Stomach (tissue), 9 donors: ENCODE data around the gene CYP2R1. TPM values are rescaled to one million over a fixed set of nuclear protein-coding genes. Genes with fewer than 3 reads are reported as not detected.

Experiments
- DNase-seq, 2 donors: peaks; one replicate each; pipeline versions ENCODE4 v3.0.0 to v3.0.0-alpha.2; 2013 to 2019
- H3K27ac ChIP-seq, 5 donors: fragments of 200-600 bp in 4 of 5; sonication (generic) in 4 of 5; one replicate each; pipeline ENCODE4 v1.5.1; 2013 to 2019; ENCODE audit warnings: mild to moderate bottlenecking in 1 of 5, moderate library complexity in 1 of 5
- H3K27me3 ChIP-seq, 3 donors: fragments of 200-600 bp; sonication (generic); one replicate each; pipeline ENCODE4 v1.5.1; 2017 to 2019; ENCODE audit warnings: mixed run types in 1 of 3
- H3K36me3 ChIP-seq, 4 donors: fragments of 200-600 bp; sonication (generic); 1 replicate in 3 of 4; 2 replicates in 1 of 4; pipeline ENCODE4 v1.5.1; 2016 to 2019
- H3K4me1 ChIP-seq, 4 donors: fragments of 200-600 bp; sonication (generic); one replicate each; pipeline ENCODE4 v1.5.1; 2016 to 2019
- H3K4me3 ChIP-seq, 4 donors: fragments of 200-600 bp; sonication (generic) in 3 of 4; one replicate each; pipeline ENCODE4 v1.5.1; 2016 to 2019; ENCODE audit warnings: mild to moderate bottlenecking in 1 of 4
- H3K9me3 ChIP-seq, 4 donors: fragments of 200-600 bp; sonication (generic); one replicate each; pipeline ENCODE4 v1.5.1; 2016 to 2019
- CTCF ChIP-seq, 7 experiments: fragments of 450-650 bp in 4 of 7; fragments of 200-600 bp in 3 of 7; sonication (generic) in 3 of 7; IDR thresholded peaks; one replicate each; pipeline ENCODE4 v1.5.1; 2016 to 2019; ENCODE audit warnings: antibody characterized with exemption in 7 of 7, control low read depth in 2 of 7, mild to moderate bottlenecking in 1 of 7
- EP300 ChIP-seq: sonication (generic); formaldehyde crosslinking; IDR thresholded peaks from one replicate; pipeline ENCODE4 v1.6.1; 2017; ENCODE audit warnings: antibody characterized with exemption
- POLR2A ChIP-seq, 4 donors: fragments of 450-650 bp; IDR thresholded peaks; one replicate each; pipeline ENCODE4 v1.6.1; 2016; ENCODE audit warnings: antibody characterized with exemption in 4 of 4, control low read depth in 2 of 4, mild to moderate bottlenecking in 1 of 4, moderate library complexity in 1 of 4
- POLR2AphosphoS5 ChIP-seq, 3 donors: sonication (generic); formaldehyde crosslinking; IDR thresholded peaks; one replicate each; pipeline ENCODE4 v1.6.1; 2016; ENCODE audit warnings: antibody characterized with exemption in 3 of 3
- WGBS, 5 donors: extraction: QIAGEN DNeasy Blood & Tissue Kit in 3 of 5; methylation state at CpG; one replicate each; pipeline versions ENCODE4 v1.1.5 to v1.1.7; 2013 to 2018; 5-methylcytosine and 5-hydroxymethylcytosine counted together
- intact Hi-C: fragments of 100-400 bp; cut with DNase I; formaldehyde crosslinking; loops from one replicate; pipeline ENCODE4 v1.15.1; 2023; ENCODE audit warnings: low total_unique reads
- polyA plus RNA-seq, 3 donors: library from polyadenylated mRNA; stranded (reverse); fragments of 200-250 nt; gene quantifications; one replicate each; pipeline ENCODE4 v1.2.3, GENCODE V29; 2013
- total RNA-seq, 5 donors: library from RNA; depleted of rRNA; stranded (reverse); fragments of >200 nt; gene quantifications; one replicate each; pipeline versions ENCODE4 v1.1.0 to v1.2.3, GENCODE V29; 2014 to 2016
- donor health status: healthy with polysubstance abuse.
- donor health status: Bipolar disorder and iron deficiency.
- donor health status: healthy.

CYP2R1 gene
- total and polyA plus RNA-seq, 8 donors: 23.2 to 129 (median 35.7) TPM

GRCh38 chr11:14908214-14908880, 16.3 kb upstream of the CYP2R1 start:
- peaks cover 10 to 31% (median 25%) of the 10 kb centered on the region in 4 donors for H3K4me1 ChIP-seq
- H3K9me3 ChIP-seq: no peaks in the 10 kb centered on the region
- H3K27me3 ChIP-seq: no peaks in the 10 kb centered on the region
- WGBS, 5 donors: 33 to 51% (median 40%) methylated on average over 6 of the region's 6 CpGs
- H3K36me3 ChIP-seq: no peaks in the 10 kb centered on the region
- no peak overlapping the region for H3K4me3 ChIP-seq
- intact Hi-C loops: loop anchor here (10.0 kb wide), 2 partner anchors 114 to 364 kb away; no protein-coding TSS in a partner anchor
- TF ChIP-seq POLR2A (IDR thresholded peaks at IDR 0.05) (no peak), CTCF (IDR thresholded peaks at IDR 0.05) (peak in 4 of 7 experiments; percentile 29 to 56 (median 40))
- no peak overlapping the region for H3K27ac ChIP-seq
- DNase-seq: peak in 1 of 2 donors; percentile 75

DNA sequence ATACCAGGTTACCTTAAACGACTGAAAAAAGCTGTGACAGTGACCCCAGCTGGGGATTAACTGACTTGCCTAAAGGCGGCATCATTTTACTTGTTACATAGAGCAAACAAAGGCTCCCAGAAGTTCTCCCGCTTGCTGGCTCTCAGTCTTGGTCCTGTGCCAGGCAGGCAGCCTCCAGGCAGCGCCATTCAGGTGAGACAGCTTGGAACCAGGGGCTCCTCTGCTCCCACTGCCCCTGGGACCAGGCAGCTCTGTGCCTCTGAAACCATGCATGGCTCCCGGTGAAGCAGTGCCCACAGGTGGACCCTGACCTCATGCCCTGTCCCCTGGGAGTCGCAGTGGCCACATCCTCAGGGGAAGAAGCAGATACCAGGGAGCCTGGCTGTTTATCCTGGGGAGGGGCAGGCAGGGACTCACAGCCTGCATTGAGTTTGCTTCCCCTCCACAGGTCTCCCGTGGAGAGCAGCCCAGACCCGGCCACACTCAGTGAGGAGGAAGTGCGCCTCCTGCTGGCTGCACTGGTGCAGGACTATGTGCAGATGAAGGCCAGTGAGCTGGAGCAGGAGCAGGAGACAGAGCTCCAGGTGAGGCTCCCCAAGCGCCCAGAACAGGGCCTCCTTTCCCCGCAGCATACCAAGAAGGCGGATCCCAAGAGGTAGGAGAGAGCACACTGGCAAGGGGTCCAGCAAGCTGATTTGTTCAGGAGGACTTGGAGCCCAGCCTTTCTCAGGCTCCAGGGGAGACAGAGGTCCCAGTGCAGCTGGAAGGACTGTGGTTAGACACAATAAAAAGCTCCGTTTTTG, 15.6 kb upstream of the CYP2R1 start:
- H3K9me3 ChIP-seq: no peaks in the 10 kb centered on the region
- H3K4me3 ChIP-seq: no peak overlapping the region
- 22 to 32% (median 25%) methylated on average over 11 to 13 of the region's 13 CpGs for WGBS, 5 donors
- peak; percentile 83 to 90 for DNase-seq
- H3K4me1 ChIP-seq: peaks cover 10 to 31% (median 25%) of the 10 kb centered on the region in 4 donors
- H3K36me3 ChIP-seq: no peaks in the 10 kb centered on the region
- intact Hi-C loops: loop anchor here (10.0 kb wide), 2 partner anchors 113 to 363 kb away; no protein-coding TSS in a partner anchor
- H3K27ac ChIP-seq: no peak overlapping the region
- TF ChIP-seq POLR2A (IDR thresholded peaks at IDR 0.05) (no peak), CTCF (IDR thresholded peaks at IDR 0.05) (peak in 5 of 7 experiments; percentile 61 to 79 (median 75))
- no peaks in the 10 kb centered on the region for H3K27me3 ChIP-seq

GRCh38 chr11:14906993-14907392, 15.0 kb upstream of the CYP2R1 start:
- H3K27me3 ChIP-seq: no peaks in the 10 kb centered on the region
- intact Hi-C loops: loop anchor here (10.0 kb wide), 2 partner anchors 112 to 362 kb away; no protein-coding TSS in a partner anchor
- 75 to 88% (median 81%) methylated on average over 6 of the region's 6 CpGs for WGBS, 5 donors

GRCh38 chr11:14906578-14906977, 14.5 kb upstream of the CYP2R1 start:
- no peak for DNase-seq
- 70 to 85% (median 84%) methylated on average over 5 of the region's 5 CpGs for WGBS, 5 donors
- peaks cover 10 to 31% (median 25%) of the 10 kb centered on the region in 4 donors for H3K4me1 ChIP-seq
- H3K4me3 ChIP-seq: no peak overlapping the region
- no peaks in the 10 kb centered on the region for H3K36me3 ChIP-seq
- no peaks in the 10 kb centered on the region for H3K27me3 ChIP-seq
- H3K9me3 ChIP-seq: no peaks in the 10 kb centered on the region
- intact Hi-C loops: loop anchor here (10.0 kb wide), 2 partner anchors 112 to 362 kb away; no protein-coding TSS in a partner anchor
- H3K27ac ChIP-seq: no peak overlapping the region
- TF ChIP-seq CTCF (IDR thresholded peaks at IDR 0.05): no peak
- TF ChIP-seq POLR2A (IDR thresholded peaks at IDR 0.05): no peak
- no peak for TF ChIP-seq POLR2AphosphoS5 (IDR thresholded peaks at IDR 0.05)
- no peak for TF ChIP-seq EP300

More at GRCh38 chr11:14906993-14907392, 15.0 kb upstream of the CYP2R1 start:
- Histone ChIP-seq H3K27ac (no peak overlapping the region), H3K4me3 (no peak overlapping the region), H3K9me3 (no peaks in the 10 kb centered on the region), H3K36me3 (no peaks in the 10 kb centered on the region), H3K4me1 (peaks cover 10 to 31% (median 25%) of the 10 kb centered on the region in 4 donors)
- DNase-seq: no peak
- TF ChIP-seq POLR2AphosphoS5 (IDR thresholded peaks at IDR 0.05) (no peak), POLR2A (IDR thresholded peaks at IDR 0.05) (no peak), CTCF (IDR thresholded peaks at IDR 0.05) (no peak), EP300 (no peak)
